ENCODE measurements around the gene ALG14.

The ALG14 gene

DNA sequence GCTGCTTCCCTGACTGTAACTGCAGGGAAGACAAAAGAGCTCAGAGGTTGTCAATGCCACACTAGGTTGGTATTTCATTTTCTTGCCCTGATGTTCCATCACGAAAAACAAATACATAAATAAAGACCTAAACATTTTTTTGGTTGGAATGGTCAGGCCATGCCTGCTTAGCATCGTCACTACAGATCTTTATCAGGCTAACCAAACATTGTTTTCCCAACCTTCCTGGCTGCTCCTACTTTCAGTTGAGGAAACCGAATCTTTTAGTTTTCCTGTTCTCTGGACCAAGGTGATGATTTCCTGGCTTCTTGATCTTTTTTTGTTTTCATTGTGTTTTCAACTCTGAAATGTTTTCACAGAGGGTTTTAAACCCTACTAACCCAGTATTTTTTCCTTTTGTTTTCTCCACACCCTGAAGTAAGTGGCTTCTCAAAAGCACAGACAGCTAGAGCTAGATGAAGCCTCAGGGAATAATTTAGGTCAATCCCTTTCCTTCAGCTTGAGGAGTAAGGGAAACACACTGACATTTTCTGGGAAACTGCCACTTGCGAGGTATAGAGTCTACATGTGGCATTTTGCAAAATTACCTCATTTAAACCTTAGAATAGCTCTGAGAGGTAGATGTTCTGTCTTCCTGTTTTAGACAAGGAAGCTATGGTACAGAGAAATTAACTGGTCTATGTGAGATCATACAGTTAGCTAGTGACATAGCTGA is 78.7 kb downstream of the ALG14 start:
- TF ChIP-seq CTCF (IDR thresholded peaks at IDR 0.05; ENCODE audit: control insufficient read depth, extremely low read depth, insufficient read depth), result no peak
- peak; percentile 42 for DNase-seq (ENCODE audit: low read depth)
- H3K4me3 ChIP-seq (ENCODE audit: low read depth, low read length), result no peak overlapping the region

- H3K4me3 ChIP-seq (ENCODE audit: low read depth, low read length), result no peak overlapping the region
- DNase-seq (ENCODE audit: low read depth), result no peak
- TF ChIP-seq CTCF (IDR thresholded peaks at IDR 0.05; ENCODE audit: control insufficient read depth, extremely low read depth, insufficient read depth), result no peak
Measured at GRCh38 chr1:94992863-94993563, 79.7 kb downstream of the ALG14 start.

DNA sequence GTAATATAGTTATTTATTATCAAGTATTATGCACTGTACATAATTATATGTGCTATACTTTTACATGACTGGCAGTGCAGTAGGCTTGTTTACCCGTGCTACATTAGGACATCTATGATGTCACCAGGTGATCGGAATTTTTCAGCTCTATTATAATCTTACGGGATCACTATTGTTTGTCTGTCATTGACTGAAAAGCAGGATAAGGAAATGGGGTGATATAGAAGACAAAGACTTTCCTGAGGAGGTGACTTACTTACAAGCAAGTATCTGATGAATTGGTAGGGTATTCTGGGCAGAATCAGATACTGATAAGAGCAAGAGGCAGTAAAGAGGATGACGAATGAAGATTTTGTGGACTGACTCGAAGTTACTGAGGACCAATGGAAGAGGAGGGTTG is 80.6 kb downstream of the ALG14 start:
- TF ChIP-seq CTCF (IDR thresholded peaks at IDR 0.05; ENCODE audit: control insufficient read depth, extremely low read depth, insufficient read depth), result no peak
- DNase-seq (ENCODE audit: low read depth), result no peak
- no peak overlapping the region for H3K4me3 ChIP-seq (ENCODE audit: low read depth, low read length)

- TF ChIP-seq CTCF (IDR thresholded peaks at IDR 0.05; ENCODE audit: control insufficient read depth, extremely low read depth, insufficient read depth), result no peak
- no peak for DNase-seq (ENCODE audit: low read depth)
- no peak overlapping the region for H3K4me3 ChIP-seq (ENCODE audit: low read depth, low read length)
Measured at GRCh38 chr1:94989911-94990473, 82.8 kb downstream of the ALG14 start.

- no peak overlapping the region for H3K4me3 ChIP-seq (ENCODE audit: low read depth, low read length)
- TF ChIP-seq CTCF (IDR thresholded peaks at IDR 0.05; ENCODE audit: control insufficient read depth, extremely low read depth, insufficient read depth), result no peak
- no peak for DNase-seq (ENCODE audit: low read depth)
Measured at GRCh38 chr1:94989398-94989797, 83.4 kb downstream of the ALG14 start.

DNA sequence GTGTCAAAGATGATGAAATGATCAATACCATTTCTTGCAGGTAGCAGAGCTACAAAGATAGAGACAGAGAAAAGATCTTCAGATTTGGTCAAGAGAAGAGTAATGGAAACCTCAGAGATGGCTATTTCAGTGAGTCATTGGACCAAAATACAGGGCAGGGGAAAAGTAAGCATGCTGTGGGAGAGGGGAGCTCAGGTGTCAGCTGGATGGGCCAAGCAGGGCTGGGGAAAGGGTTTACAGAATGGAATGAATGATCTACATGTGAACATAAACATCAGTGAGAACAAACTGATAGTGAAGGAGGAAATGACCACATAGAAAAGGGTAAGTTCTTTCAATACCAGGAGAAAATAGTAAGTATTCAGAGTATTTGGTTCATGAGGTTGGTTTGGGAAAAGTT is 84.4 kb downstream of the ALG14 start:
- TF ChIP-seq CTCF (IDR thresholded peaks at IDR 0.05; ENCODE audit: control insufficient read depth, extremely low read depth, insufficient read depth), result no peak
- no peak for DNase-seq (ENCODE audit: low read depth)
- no peak overlapping the region for H3K4me3 ChIP-seq (ENCODE audit: low read depth, low read length)

All from LNCaP clone FGC (cell line).